DOHH2 (cell line): ENCODE results near the gene MYH7.

Source experiments
- H3F3A ChIP-seq: fragments of 200-600 bp; sonication (generic), shearing (Covaris generic); 2 replicates; pipeline ENCODE4 v1.6.0; 2016; ENCODE audit warnings: antibody characterized with exemption, mild to moderate bottlenecking; ENCODE audit not compliant: control insufficient read depth, insufficient read depth
- H3K27ac ChIP-seq: fragments of 200-600 bp; sonication (generic); 2 replicates; pipeline ENCODE4 v1.5.1; 2014; ENCODE audit warnings: low read depth, mild to moderate bottlenecking, low read length, moderate library complexity
- H3K27me3 ChIP-seq: fragments of 200-600 bp; sonication (generic); 2 replicates; pipeline ENCODE4 v1.6.1; 2014; ENCODE audit warnings: mild to moderate bottlenecking, low read length, mixed read lengths; ENCODE audit not compliant: control insufficient read depth
- H3K36me3 ChIP-seq: fragments of 200-600 bp; sonication (generic); 2 replicates; pipeline ENCODE4 v1.6.1; 2014; ENCODE audit warnings: mild to moderate bottlenecking, low read length, moderate library complexity, mixed read lengths; ENCODE audit not compliant: control insufficient read depth
- H3K4me1 ChIP-seq: fragments of 200-600 bp; sonication (generic); 2 replicates; pipeline ENCODE4 v1.6.1; 2014; ENCODE audit warnings: mild to moderate bottlenecking, low read length, mixed read lengths; ENCODE audit not compliant: control insufficient read depth
- H3K4me2 ChIP-seq: fragments of 200-600 bp; sonication (generic); 2 replicates; pipeline ENCODE4 v1.6.0; 2014; ENCODE audit warnings: mild to moderate bottlenecking, low read length, moderate library complexity
- H3K4me3 ChIP-seq: fragments of 200-600 bp; sonication (generic); 2 replicates; pipeline ENCODE4 v1.5.1; 2014; ENCODE audit warnings: mild to moderate bottlenecking, low read length, mixed read lengths
- H3K79me2 ChIP-seq: fragments of 200-600 bp; sonication (generic); 2 replicates; pipeline ENCODE4 v1.6.1; 2014; ENCODE audit warnings: mild to moderate bottlenecking, low read length, mixed read lengths; ENCODE audit not compliant: control insufficient read depth
- H3K9me2 ChIP-seq: fragments of 200-600 bp; sonication (generic); replicated peaks from 2 replicates; pipeline ENCODE4 v1.6.1; 2014; ENCODE audit warnings: mild to moderate bottlenecking, low read length, mixed read lengths; ENCODE audit not compliant: control insufficient read depth
- H3K9me3 ChIP-seq: fragments of 200-600 bp; sonication (generic); 2 replicates; pipeline ENCODE4 v1.6.1; 2014; ENCODE audit warnings: antibody characterized with exemption, low read length, mixed read lengths; ENCODE audit not compliant: control insufficient read depth, insufficient read depth
- H4K20me1 ChIP-seq: fragments of 200-600 bp; sonication (generic); 2 replicates; pipeline ENCODE4 v1.6.0; 2014; ENCODE audit warnings: low read depth, mild to moderate bottlenecking, antibody characterized with exemption, low read length, moderate library complexity; ENCODE audit not compliant: control insufficient read depth, insufficient read depth
- CTCF ChIP-seq: fragments of 200-600 bp; sonication (generic); IDR thresholded peaks from one replicate; pipeline ENCODE4 v1.5.1; 2014; ENCODE audit warnings: antibody characterized with exemption, mild to moderate bottlenecking, low read depth, low read length; ENCODE audit not compliant: poor library complexity, severe bottlenecking
- EZH2phosphoT487 ChIP-seq: fragments of 200-600 bp; sonication (generic); IDR thresholded peaks from 2 replicates; pipeline ENCODE4 v1.6.1; 2017; ENCODE audit warnings: borderline replicate concordance, mild to moderate bottlenecking, antibody characterized with exemption, low read length, moderate library complexity, mixed read lengths

Gene MYH7

GRCh38 chr14:23438101-23438971, 2.9 kb upstream of the MYH7 start:
- no peaks in the 10 kb centered on the region for H4K20me1 ChIP-seq
- H3K79me2 ChIP-seq = no peaks in the 10 kb centered on the region
- no peaks in the 10 kb centered on the region for H3K9me2 ChIP-seq
- no peaks in the 10 kb centered on the region for H3K27me3 ChIP-seq
- no peaks in the 10 kb centered on the region for H3F3A ChIP-seq
- no peak overlapping the region for H3K4me3 ChIP-seq
- no peak overlapping the region for H3K27ac ChIP-seq
- no peaks in the 10 kb centered on the region for H3K9me3 ChIP-seq
- TF ChIP-seq EZH2phosphoT487 (no peak), CTCF (no peak)
- no peak overlapping the region for H3K4me2 ChIP-seq
- H3K36me3 ChIP-seq = no peaks in the 10 kb centered on the region
- H3K4me1 ChIP-seq = no peaks in the 10 kb centered on the region

GRCh38 chr14:23437133-23438100, 2.0 kb upstream of the MYH7 start:
- H3K36me3 ChIP-seq = no peaks in the 10 kb centered on the region
- no peak overlapping the region for H3K4me2 ChIP-seq
- H3K27ac ChIP-seq = no peak overlapping the region
- H3K79me2 ChIP-seq = no peaks in the 10 kb centered on the region
- no peak for TF ChIP-seq EZH2phosphoT487
- no peak for TF ChIP-seq CTCF
- no peaks in the 10 kb centered on the region for H3K4me1 ChIP-seq
- no peaks in the 10 kb centered on the region for H4K20me1 ChIP-seq
- no peaks in the 10 kb centered on the region for H3K9me3 ChIP-seq
- no peaks in the 10 kb centered on the region for H3F3A ChIP-seq
- no peaks in the 10 kb centered on the region for H3K9me2 ChIP-seq
- H3K4me3 ChIP-seq = no peak overlapping the region
- H3K27me3 ChIP-seq = no peaks in the 10 kb centered on the region

- Histone ChIP-seq H3K27me3 (no peaks in the 10 kb centered on the region), H4K20me1 (no peaks in the 10 kb centered on the region), H3K27ac (no peak overlapping the region), H3K36me3 (no peaks in the 10 kb centered on the region), H3K4me2 (no peak overlapping the region), H3K4me1 (no peaks in the 10 kb centered on the region), H3F3A (no peaks in the 10 kb centered on the region), H3K9me2 (no peaks in the 10 kb centered on the region), H3K79me2 (no peaks in the 10 kb centered on the region), H3K4me3 (no peak overlapping the region), H3K9me3 (no peaks in the 10 kb centered on the region)
- TF ChIP-seq EZH2phosphoT487 = no peak
- no peak for TF ChIP-seq CTCF
Measured at GRCh38 chr14:23436327-23437132, 1.1 kb upstream of the MYH7 start.
